IPS-NIHi11 (cell line): ENCODE data around the gene RHOT2.

ENCODE experiments used
- DNase-seq: peaks from one replicate; pipeline ENCODE4 v3.0.0; 2012; ENCODE audit warnings: mixed read lengths, low spot score

Gene RHOT2

GRCh38 chr16:647173-647902, 20.6 kb upstream of the RHOT2 start:
- no peak for DNase-seq

DNA sequence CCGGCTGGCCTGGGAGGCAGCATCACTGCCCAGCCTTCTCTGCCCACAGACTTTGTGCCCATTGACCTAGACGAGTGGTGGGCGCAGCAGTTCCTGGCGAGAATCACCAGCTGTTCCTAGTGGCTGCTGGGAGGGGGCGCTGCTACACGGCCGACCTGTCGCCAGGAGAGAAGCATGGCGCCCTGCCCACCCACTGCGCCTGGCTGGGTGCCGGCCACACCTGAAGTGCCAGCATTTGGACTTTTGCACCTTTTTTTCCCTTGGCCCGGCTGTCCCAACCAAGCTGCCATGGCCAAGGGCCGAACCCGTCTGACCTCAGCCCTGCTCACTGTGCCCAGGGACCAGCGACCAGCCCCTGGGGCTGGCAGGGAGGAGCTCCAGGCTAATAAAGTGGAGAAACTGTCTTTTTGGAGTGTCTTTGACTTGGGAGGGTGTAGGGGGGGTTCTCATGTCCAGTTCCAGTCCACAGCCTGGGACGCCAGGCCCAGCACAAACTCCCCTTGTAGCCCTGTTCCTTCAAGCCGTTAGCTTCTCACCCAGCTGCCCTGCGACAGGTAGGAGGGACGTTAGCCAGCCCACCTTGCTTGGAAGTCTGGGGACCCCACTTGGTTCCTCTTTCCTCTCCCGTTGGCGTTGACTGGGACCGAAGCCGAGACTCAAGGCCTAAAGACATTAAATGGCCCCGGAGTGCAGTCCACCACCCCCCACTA, 19.7 kb upstream of the RHOT2 start:
- peak; percentile 75 for DNase-seq

GRCh38 chr16:648781-649589, 18.9 kb upstream of the RHOT2 start, which contains the start of gene WDR90:
Gene WDR90 (plus strand): TSS chr16:649365. CDS start chr16:649417, 52 bp downstream.
- peak; percentile 100 for DNase-seq

- DNase-seq: peak; percentile 41
Observed at GRCh38 chr16:649631-650030, 18.3 kb upstream of the RHOT2 start.

GRCh38 chr16:651844-652243, 16.1 kb upstream of the RHOT2 start:
- DNase-seq: no peak

DNA sequence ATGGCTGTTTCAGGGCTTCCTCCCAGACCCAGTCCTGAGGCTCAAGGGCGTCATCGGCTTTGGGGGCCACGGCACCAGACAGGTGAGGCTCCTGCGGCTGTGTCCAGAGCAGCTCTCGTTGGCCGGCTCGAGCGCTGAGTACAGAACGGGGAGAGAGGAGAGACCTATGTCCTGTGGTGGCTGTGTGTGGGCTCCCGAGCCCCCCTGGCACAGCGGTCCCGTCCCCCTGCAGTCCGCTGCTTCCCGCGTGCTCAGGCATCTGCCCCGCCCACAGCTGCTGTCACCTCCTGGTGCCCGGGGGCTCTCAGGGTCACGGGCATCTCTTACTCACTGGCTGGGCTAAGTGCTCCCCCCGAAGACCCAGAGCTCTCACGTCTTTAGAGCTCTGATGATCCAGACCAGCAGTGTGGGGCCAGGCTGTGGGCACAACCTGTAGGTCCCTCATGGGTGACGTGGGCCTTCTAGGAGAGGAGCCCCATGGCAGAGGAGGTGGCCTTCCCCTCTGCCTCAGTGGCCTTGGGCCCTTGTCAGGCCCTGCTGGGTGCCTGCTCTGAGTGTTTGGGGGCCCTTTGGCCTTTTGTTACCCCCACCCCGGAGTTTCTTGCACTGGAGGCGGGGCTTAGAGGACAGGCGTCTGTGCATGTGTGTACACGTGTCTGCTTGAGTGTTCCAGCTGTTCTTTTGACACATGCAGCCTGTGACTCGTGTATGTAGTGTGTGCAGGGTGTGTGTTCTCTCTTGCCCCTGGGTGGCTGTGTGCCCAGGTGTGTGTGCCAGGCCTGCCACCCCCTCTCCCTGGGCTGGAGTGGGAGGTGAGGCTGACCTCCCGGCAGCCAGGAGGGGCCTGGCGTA, 15.3 kb upstream of the RHOT2 start:
- no peak for DNase-seq

DNA sequence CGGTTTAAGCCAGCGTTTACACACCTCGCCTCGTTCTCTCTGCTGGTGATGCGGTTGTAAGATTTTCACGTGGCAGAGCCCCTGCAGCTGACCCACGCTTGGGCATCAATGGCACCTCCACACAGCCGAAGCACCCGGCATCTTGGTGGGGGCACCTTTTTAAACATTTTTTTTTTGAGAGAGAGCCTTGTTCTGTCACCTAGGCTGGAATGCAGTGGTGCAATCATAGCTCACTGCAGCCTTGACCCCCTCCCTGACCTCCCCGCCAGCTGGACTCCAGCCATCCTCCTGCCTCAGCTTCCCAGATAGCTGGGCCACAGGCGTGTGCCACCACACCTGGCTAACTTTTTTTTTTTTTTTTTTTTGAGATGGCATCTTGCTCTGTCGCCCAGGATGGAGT, 13.9 kb upstream of the RHOT2 start:
- no peak for DNase-seq

DNA sequence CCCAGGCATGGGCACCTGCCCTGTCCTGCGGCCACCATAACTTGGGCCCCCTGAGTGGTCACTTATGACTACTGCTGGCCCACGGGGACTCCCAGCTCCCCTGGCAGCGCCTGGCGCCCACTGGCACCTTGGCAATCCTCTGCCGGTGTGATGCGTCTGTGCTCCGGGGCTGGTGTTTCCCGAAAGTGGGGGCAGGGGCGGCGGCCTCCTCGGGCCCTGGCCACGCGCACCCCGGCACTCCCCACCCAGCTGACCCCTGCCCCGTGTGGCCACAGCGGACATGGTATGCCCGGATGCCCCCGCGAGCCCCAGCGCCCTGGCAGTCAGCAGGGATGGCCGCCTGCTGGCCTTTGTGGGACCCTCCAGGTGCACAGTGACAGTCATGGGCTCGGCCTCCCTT, 10.4 kb upstream of the RHOT2 start:
- DNase-seq: no peak

DNA sequence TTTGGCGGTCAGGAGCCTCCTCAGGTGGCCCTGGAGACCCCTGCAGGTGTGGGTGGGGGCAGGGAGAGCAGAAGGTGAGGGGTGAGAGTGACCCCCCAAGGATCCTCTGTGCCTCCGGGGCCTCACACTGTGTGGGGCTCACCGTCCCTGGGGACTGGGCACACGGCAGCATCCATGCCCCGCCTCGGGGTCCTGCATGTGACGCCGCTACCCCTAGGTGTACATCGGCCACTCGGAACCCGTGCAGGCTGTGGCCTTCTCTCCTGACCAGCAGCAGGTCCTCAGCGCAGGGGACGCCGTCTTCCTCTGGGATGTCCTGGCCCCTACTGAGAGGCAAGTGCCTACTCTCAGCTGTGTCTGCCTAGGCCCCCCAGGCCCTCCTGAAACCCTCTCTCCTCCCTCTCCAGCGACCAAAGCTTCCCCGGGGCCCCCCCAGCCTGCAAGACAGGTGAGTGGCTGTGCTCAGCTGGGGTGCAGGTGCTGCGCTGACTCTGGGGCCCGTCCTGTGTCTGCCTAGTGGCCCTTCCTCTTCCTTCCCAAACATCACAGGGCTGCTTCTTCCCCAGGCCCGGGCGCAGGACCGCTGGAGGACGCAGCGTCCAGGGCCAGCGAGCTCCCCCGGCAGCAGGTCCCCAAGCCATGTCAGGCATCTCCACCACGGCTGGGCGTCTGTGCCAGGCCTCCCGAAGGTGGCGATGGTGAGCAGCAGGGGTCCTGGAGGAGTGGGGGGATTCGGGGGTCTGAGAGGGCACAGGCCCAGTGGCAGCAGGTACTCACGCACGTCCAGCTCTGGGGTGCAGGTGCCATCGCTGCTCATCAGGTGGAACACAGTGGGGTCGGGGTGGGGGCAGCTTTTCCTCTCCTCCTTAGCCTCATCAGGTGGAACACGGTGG, 9.0 kb upstream of the RHOT2 start:
- DNase-seq: no peak

DNA sequence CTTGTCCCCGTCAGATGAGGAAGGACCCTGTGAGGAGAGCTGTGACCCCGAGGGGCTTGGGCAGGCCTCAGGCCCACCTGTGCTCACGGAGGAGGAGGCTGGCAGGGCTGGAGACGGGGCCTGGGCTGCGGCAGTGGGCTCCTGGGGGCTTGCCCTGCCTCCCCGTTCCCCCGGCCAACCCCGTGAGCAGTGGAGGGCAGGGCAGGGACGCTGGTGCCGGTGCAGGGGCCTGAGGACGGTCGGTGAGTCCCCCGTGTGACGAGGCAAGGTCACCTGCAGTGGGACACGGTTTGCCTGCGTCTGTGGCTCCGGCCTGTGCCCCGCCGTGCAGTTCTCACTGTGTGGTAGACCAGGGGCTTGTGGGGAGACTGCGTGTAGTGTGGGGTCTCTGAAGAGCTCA, 8.3 kb upstream of the RHOT2 start:
- no peak for DNase-seq

DNA sequence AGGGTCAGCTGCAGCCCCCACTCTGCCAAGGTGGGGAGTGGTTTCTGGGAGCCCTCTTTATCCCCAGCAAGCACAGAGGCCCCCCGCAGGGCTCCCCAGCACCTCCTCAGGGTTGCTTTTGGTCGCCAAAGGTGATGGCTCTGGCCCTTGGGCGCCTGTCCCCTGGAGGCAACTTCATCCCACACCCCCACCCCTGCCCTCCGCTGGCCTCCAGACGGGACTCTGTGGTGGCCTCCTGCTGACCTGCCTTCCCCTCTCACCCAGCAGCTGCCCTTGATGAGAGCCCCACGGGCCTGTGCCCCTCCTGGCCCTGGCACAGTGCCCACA, 7.8 kb upstream of the RHOT2 start:
- DNase-seq: no peak

GRCh38 chr16:660459-661183, 7.3 kb upstream of the RHOT2 start:
- DNase-seq: peak; percentile 97

DNA sequence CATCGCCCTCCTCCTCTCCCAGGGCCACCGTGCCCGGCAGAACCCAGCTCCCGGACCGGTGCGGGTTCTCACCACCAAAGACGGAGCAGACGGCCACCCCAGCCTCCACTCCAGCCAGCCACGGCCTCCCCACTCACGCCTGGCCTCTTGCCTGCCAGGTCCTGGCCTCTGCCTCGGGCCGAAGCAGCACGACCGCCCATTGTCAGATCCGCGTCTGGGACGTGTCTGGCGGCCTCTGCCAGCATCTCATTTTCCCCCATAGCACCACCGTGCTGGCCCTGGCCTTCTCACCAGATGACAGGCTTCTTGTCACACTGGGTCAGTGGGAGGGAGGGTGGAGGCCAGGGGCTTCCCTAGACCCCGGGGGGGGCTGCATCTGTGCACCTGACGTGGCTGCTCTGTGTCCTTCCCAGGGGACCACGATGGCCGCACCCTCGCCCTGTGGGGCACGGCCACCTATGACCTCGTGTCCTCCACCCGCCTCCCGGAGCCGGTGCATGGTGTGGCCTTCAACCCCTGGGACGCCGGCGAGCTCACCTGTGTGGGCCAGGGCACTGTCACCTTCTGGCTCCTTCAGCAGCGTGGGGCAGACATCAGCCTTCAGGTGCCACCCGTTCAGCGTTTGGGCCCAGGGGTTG, 6.6 kb upstream of the RHOT2 start:
- DNase-seq: no peak

GRCh38 chr16:662095-662494, 5.8 kb upstream of the RHOT2 start:
- no peak for DNase-seq

DNA sequence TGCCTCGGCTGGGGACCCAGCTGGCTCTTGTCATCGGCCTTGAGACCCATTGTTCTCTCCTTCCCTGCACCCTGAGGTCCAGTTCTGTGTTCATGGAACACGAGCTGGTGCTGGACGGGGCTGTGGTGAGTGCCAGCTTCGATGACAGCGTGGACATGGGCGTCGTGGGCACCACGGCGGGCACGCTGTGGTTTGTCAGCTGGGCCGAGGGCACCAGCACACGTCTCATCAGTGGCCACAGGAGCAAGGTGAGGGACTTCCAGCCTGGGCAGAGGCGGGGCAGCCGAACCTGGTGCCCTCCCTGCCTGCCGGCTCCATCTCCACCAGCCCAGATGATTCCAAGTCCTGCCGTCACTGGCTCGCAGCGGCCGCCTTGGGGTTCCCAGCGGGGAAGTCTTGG, 5.3 kb upstream of the RHOT2 start:
- no peak for DNase-seq

- DNase-seq: no peak
Observed at GRCh38 chr16:666572-666971, 1.4 kb upstream of the RHOT2 start.

DNA sequence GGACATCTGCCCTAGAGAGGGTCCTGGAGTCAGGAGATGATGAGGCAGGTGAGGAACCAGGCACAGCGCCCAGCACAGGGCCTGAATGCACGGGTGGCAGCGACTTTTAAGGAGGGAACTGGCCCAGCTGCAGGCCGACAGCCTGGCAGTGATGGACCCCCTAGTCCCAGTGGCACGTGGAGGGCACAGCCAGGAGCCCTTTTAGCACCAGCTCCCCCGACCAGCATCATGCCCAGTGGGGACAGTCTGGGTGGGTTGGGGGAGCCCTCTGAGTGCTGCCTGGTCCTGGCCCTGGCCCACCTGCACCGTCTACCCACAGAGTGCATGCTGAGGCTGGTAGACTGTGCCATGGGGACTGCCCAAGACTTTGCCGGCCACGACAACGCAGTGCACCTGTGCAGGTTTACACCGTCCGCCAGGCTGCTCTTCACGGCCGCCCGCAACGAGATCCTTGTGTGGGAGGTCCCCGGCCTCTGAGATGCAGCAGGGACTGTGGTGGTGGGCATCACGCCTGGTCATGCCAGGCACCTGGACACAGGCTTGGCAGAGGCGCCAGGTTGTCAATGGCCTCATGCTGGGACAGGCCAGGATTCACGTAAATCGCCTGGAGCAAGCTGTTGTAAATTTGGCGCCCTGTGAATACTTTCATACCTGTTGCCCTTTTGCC, 686 bp upstream of the RHOT2 start:
- no peak for DNase-seq

- DNase-seq: no peak
Observed at GRCh38 chr16:668519-669171, 713 bp downstream of the RHOT2 start.

GRCh38 chr16:669666-670065, 1.7 kb downstream of the RHOT2 start:
- DNase-seq: no peak
